OCI-LY1 (cell line): ENCODE measurements around the gene PTCD3.

Experiments used
- H2AFZ ChIP-seq: fragments of 200-600 bp; sonication (generic), shearing (Covaris generic); 2 replicates; pipeline ENCODE4 v1.6.0; 2014; ENCODE audit warnings: antibody characterized with exemption, mild to moderate bottlenecking, low read length
- H3F3A ChIP-seq: fragments of 200-600 bp; sonication (generic), shearing (Covaris generic); 2 replicates; pipeline ENCODE4 v1.6.0; 2014; ENCODE audit warnings: mild to moderate bottlenecking, antibody characterized with exemption, low read length, moderate library complexity; ENCODE audit not compliant: insufficient read depth
- H3K27ac ChIP-seq: fragments of 200-600 bp; sonication (generic); 2 replicates; pipeline ENCODE4 v1.5.1; 2014; ENCODE audit warnings: low read length, mixed run types, mild to moderate bottlenecking, low read depth; ENCODE audit not compliant: poor library complexity, severe bottlenecking
- H3K27me3 ChIP-seq: fragments of 200-600 bp; sonication (generic); 2 replicates; pipeline ENCODE4 v1.6.0; 2014; ENCODE audit warnings: antibody characterized with exemption, mild to moderate bottlenecking, low read length, moderate library complexity; ENCODE audit not compliant: insufficient read depth
- H3K36me3 ChIP-seq: fragments of 200-600 bp; sonication (generic); 2 replicates; pipeline ENCODE4 v1.6.1; 2014; ENCODE audit warnings: mild to moderate bottlenecking, antibody characterized with exemption, low read length, moderate library complexity, mixed read lengths; ENCODE audit not compliant: insufficient read depth
- H3K4me1 ChIP-seq: fragments of 200-600 bp; sonication (generic); 2 replicates; pipeline ENCODE4 v1.5.1; 2014; ENCODE audit warnings: mild to moderate bottlenecking, low read length, moderate library complexity; ENCODE audit not compliant: insufficient read depth, severe bottlenecking
- H3K4me2 ChIP-seq: fragments of 200-600 bp; sonication (generic), shearing (Covaris generic); 2 replicates; pipeline ENCODE4 v1.6.1; 2014; ENCODE audit warnings: low read length
- H3K4me3 ChIP-seq: fragments of 200-600 bp; sonication (generic); 2 replicates; pipeline ENCODE4 v1.5.1; 2014; ENCODE audit warnings: low read length, low read depth, mild to moderate bottlenecking, mixed read lengths; ENCODE audit not compliant: poor library complexity, severe bottlenecking
- H3K79me2 ChIP-seq: fragments of 200-600 bp; shearing (Covaris generic); 2 replicates; pipeline ENCODE4 v1.6.1; 2016; ENCODE audit warnings: mixed run types, low read length, mixed read lengths; ENCODE audit not compliant: insufficient read depth
- H3K9ac ChIP-seq: fragments of 200-600 bp; sonication (generic), shearing (Covaris generic); 2 replicates; pipeline ENCODE4 v1.6.1; 2014; ENCODE audit warnings: mild to moderate bottlenecking, low read length, mixed read lengths
- H3K9me2 ChIP-seq: fragments of 200-600 bp; sonication (generic), shearing (Covaris generic); 2 replicates; pipeline ENCODE4 v1.6.1; 2014; ENCODE audit warnings: low read depth, mild to moderate bottlenecking, low read length, mixed read lengths
- H3K9me3 ChIP-seq: fragments of 200-600 bp; shearing (Covaris generic); 2 replicates; pipeline ENCODE4 v1.6.1; 2014; ENCODE audit warnings: low read length, mixed read lengths
- H4K20me1 ChIP-seq: fragments of 200-600 bp; sonication (generic), shearing (Covaris generic); 2 replicates; pipeline ENCODE4 v1.6.0; 2016; ENCODE audit warnings: mild to moderate bottlenecking, low read length; ENCODE audit not compliant: insufficient read depth
- EZH2 ChIP-seq: fragments of 200-600 bp; sonication (generic), shearing (Covaris generic); IDR thresholded peaks from 2 replicates; pipeline ENCODE4 v1.8.0; 2017; ENCODE audit warnings: borderline replicate concordance, mixed run types, mild to moderate bottlenecking, antibody characterized with exemption, low read length, moderate library complexity, mixed read lengths
- TF ChIP-seq, protein P1 (sequence below): fragments of 200-600 bp; sonication (generic), shearing (Covaris generic); IDR thresholded peaks from 2 replicates; pipeline ENCODE4 v1.5.1; 2017; ENCODE audit warnings: mild to moderate bottlenecking, antibody characterized with exemption, low read length, moderate library complexity, mixed read lengths

Gene PTCD3

GRCh38 chr2:86073225-86073624, 32.8 kb upstream of the PTCD3 start:
- Histone ChIP-seq H3K4me1 (peaks cover 21% of the 10 kb centered on the region), H3K4me3 (no peak overlapping the region), H3K9ac (no peak overlapping the region), H3K9me3 (no peaks in the 10 kb centered on the region), H4K20me1 (no peaks in the 10 kb centered on the region), H3K9me2 (no peaks in the 10 kb centered on the region), H3K4me2 (no peak overlapping the region), H3K36me3 (peaks cover 88% of the 10 kb centered on the region), H3F3A (no peaks in the 10 kb centered on the region), H2AFZ (no peak overlapping the region), H3K27me3 (no peaks in the 10 kb centered on the region), H3K27ac (peak overlapping the region; percentile 89), H3K79me2 (no peaks in the 10 kb centered on the region)
- TF ChIP-seq, protein P1, sequence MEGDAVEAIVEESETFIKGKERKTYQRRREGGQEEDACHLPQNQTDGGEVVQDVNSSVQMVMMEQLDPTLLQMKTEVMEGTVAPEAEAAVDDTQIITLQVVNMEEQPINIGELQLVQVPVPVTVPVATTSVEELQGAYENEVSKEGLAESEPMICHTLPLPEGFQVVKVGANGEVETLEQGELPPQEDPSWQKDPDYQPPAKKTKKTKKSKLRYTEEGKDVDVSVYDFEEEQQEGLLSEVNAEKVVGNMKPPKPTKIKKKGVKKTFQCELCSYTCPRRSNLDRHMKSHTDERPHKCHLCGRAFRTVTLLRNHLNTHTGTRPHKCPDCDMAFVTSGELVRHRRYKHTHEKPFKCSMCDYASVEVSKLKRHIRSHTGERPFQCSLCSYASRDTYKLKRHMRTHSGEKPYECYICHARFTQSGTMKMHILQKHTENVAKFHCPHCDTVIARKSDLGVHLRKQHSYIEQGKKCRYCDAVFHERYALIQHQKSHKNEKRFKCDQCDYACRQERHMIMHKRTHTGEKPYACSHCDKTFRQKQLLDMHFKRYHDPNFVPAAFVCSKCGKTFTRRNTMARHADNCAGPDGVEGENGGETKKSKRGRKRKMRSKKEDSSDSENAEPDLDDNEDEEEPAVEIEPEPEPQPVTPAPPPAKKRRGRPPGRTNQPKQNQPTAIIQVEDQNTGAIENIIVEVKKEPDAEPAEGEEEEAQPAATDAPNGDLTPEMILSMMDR: no peak
- TF ChIP-seq EZH2: no peak

DNA sequence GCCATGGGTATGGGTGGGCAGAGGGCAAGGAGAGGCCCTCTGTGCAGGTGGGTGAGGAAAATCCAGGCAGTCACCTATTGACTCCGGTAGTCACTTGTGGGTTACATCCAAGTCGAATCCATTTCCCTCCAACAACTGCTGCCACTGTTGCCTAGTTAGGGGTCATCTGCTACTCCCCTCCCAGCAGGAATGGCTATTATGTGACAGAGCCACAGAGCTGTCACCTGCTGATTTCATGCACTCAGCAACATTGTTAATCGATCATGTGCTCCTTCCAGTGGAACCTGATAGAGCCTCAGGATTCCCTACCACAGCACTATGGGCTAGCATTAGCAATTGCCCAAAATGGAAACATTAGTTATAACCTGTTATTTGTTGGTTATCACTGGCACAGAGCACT, 31.8 kb upstream of the PTCD3 start:
- H3K36me3 ChIP-seq: peaks cover 89% of the 10 kb centered on the region
- H3K27ac ChIP-seq: peak overlapping the region; percentile 89
- H3K4me2 ChIP-seq: no peak overlapping the region
- peaks cover 15% of the 10 kb centered on the region for H3K4me1 ChIP-seq
- H3F3A ChIP-seq: no peaks in the 10 kb centered on the region
- no peaks in the 10 kb centered on the region for H3K9me3 ChIP-seq
- H3K9ac ChIP-seq: no peak overlapping the region
- TF ChIP-seq, protein P1: no peak
- TF ChIP-seq EZH2: no peak
- H3K9me2 ChIP-seq: no peaks in the 10 kb centered on the region
- H3K4me3 ChIP-seq: no peak overlapping the region
- H3K79me2 ChIP-seq: no peaks in the 10 kb centered on the region
- H2AFZ ChIP-seq: no peak overlapping the region
- no peaks in the 10 kb centered on the region for H4K20me1 ChIP-seq
- no peaks in the 10 kb centered on the region for H3K27me3 ChIP-seq

DNA sequence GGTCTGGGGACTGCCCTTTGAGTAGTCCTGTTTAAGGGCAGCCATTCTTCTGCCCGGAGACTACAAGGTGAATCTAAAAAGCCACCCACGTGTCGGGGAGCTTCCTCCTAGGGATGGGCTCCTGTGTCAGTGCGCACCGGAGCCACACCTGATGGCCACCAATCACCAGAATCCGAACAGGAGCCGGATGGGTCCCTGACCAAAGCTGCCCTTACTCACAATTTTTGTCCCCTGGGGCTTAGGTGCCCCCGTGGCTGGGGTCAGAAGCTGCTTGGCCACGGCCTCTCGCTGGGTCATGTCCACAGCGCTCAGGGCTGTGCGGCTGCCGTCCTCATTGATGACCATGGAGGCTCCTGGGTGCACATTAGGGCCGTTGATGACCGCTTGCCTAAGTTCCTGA, 31.2 kb upstream of the PTCD3 start:
- Histone ChIP-seq H2AFZ (no peak overlapping the region), H3K27ac (no peak overlapping the region), H3K79me2 (no peaks in the 10 kb centered on the region), H3K4me1 (peaks cover 20% of the 10 kb centered on the region), H3K9ac (no peak overlapping the region), H3F3A (no peaks in the 10 kb centered on the region), H3K9me3 (no peaks in the 10 kb centered on the region), H3K9me2 (no peaks in the 10 kb centered on the region), H3K27me3 (no peaks in the 10 kb centered on the region), H3K36me3 (peaks cover 89% of the 10 kb centered on the region), H3K4me2 (no peak overlapping the region), H3K4me3 (no peak overlapping the region), H4K20me1 (no peaks in the 10 kb centered on the region)
- no peak for TF ChIP-seq EZH2
- TF ChIP-seq, protein P1: no peak
